ENCODE results near the gene AP1S2.
"Not testable (repeated sequence)": the region's sequence is repeated elsewhere in the genome, so short reads cannot be mapped to it uniquely, and the experiment has no call there.

AP1S2 gene

GRCh38 chrX:15856636-15857035 lies 2.0 kb upstream of the AP1S2 start:
- in situ Hi-C loops (cut with MboI; ENCODE audit: low pct_unique_long_range_greater_than_20kb, low sequenced_read_pairs), result no loop called here
- DNase-seq, result no peak

GRCh38 chrX:15856222-15856587 lies 1.6 kb upstream of the AP1S2 start:
- in situ Hi-C loops (cut with MboI; ENCODE audit: low pct_unique_long_range_greater_than_20kb, low sequenced_read_pairs), result no loop called here
- DNase-seq, result peak; percentile 65

GRCh38 chrX:15855568-15856221 lies 1.1 kb upstream of the AP1S2 start:
- peak; percentile 61 for DNase-seq
- in situ Hi-C loops (cut with MboI; ENCODE audit: low pct_unique_long_range_greater_than_20kb, low sequenced_read_pairs), result no loop called here

GRCh38 chrX:15854080-15854655 lies 445 bp downstream of the AP1S2 start:
- DNase-seq, result peak; percentile 51
- in situ Hi-C loops (cut with MboI; ENCODE audit: low pct_unique_long_range_greater_than_20kb, low sequenced_read_pairs), result no loop called here

GRCh38 chrX:15853586-15854079 lies 980 bp downstream of the AP1S2 start:
- DNase-seq, result no peak
- in situ Hi-C loops (cut with MboI; ENCODE audit: low pct_unique_long_range_greater_than_20kb, low sequenced_read_pairs), result no loop called here

GRCh38 chrX:15849555-15849954 lies 5.1 kb downstream of the AP1S2 start:
- peak; percentile 25 for DNase-seq
- in situ Hi-C loops (cut with MboI; ENCODE audit: low pct_unique_long_range_greater_than_20kb, low sequenced_read_pairs), result no loop called here

- no peak for DNase-seq
- in situ Hi-C loops (cut with MboI; ENCODE audit: low pct_unique_long_range_greater_than_20kb, low sequenced_read_pairs), result no loop called here
Measured at GRCh38 chrX:15848576-15848975, 6.0 kb downstream of the AP1S2 start.

- in situ Hi-C loops (cut with MboI; ENCODE audit: low pct_unique_long_range_greater_than_20kb, low sequenced_read_pairs), result no loop called here
- no peak for DNase-seq
Measured at GRCh38 chrX:15843960-15844359, 10.7 kb downstream of the AP1S2 start.

- in situ Hi-C loops (cut with MboI; ENCODE audit: low pct_unique_long_range_greater_than_20kb, low sequenced_read_pairs), result no loop called here
- no peak for DNase-seq
Measured at GRCh38 chrX:15841853-15842516, 12.6 kb downstream of the AP1S2 start.

- in situ Hi-C loops (cut with MboI; ENCODE audit: low pct_unique_long_range_greater_than_20kb, low sequenced_read_pairs), result no loop called here
- peak; percentile 40 for DNase-seq
Measured at GRCh38 chrX:15838017-15838416, 16.6 kb downstream of the AP1S2 start.

GRCh38 chrX:15834827-15835595 lies 19.6 kb downstream of the AP1S2 start:
- in situ Hi-C loops (cut with MboI; ENCODE audit: low pct_unique_long_range_greater_than_20kb, low sequenced_read_pairs), result no loop called here
- DNase-seq, result no peak

- DNase-seq, result peak; percentile 64
- in situ Hi-C loops (cut with MboI; ENCODE audit: low pct_unique_long_range_greater_than_20kb, low sequenced_read_pairs), result no loop called here
Measured at GRCh38 chrX:15834053-15834452, 20.6 kb downstream of the AP1S2 start.

GRCh38 chrX:15831347-15831746 lies 23.3 kb downstream of the AP1S2 start:
- in situ Hi-C loops (cut with MboI; ENCODE audit: low pct_unique_long_range_greater_than_20kb, low sequenced_read_pairs), result not testable (repeated sequence)

GRCh38 chrX:15829217-15829616 lies 25.4 kb downstream of the AP1S2 start:
- DNase-seq, result no peak
- in situ Hi-C loops (cut with MboI; ENCODE audit: low pct_unique_long_range_greater_than_20kb, low sequenced_read_pairs), result no loop called here

More at GRCh38 chrX:15831347-15831746, 23.3 kb downstream of the AP1S2 start:
- DNase-seq, result not testable (repeated sequence)

GRCh38 chrX:15825936-15826335 lies 28.7 kb downstream of the AP1S2 start:
- in situ Hi-C loops (cut with MboI; ENCODE audit: low pct_unique_long_range_greater_than_20kb, low sequenced_read_pairs), result no loop called here
- no peak for DNase-seq

GRCh38 chrX:15822922-15823321 lies 31.7 kb downstream of the AP1S2 start:
- no peak for DNase-seq
- in situ Hi-C loops (cut with MboI; ENCODE audit: low pct_unique_long_range_greater_than_20kb, low sequenced_read_pairs), result no loop called here

GRCh38 chrX:15820106-15821073 lies 34.2 kb downstream of the AP1S2 start:
- in situ Hi-C loops (cut with MboI; ENCODE audit: low pct_unique_long_range_greater_than_20kb, low sequenced_read_pairs), result no loop called here
- no peak for DNase-seq

- DNase-seq, result peak; percentile 69
- in situ Hi-C loops (cut with MboI; ENCODE audit: low pct_unique_long_range_greater_than_20kb, low sequenced_read_pairs), result no loop called here
Measured at GRCh38 chrX:15816886-15817285, 37.7 kb downstream of the AP1S2 start.

GRCh38 chrX:15816438-15816809 lies 38.2 kb downstream of the AP1S2 start:
- in situ Hi-C loops (cut with MboI; ENCODE audit: low pct_unique_long_range_greater_than_20kb, low sequenced_read_pairs), result no loop called here
- DNase-seq, result no peak

All from KBM-7 (cell line).